Upper lobe of left lung (tissue), 6 donors: ENCODE results near the gene KSR2. TPM values are rescaled to one million over a fixed set of nuclear protein-coding genes. Genes with fewer than 3 reads are reported as not detected.

Experiments used
- ATAC-seq, 2 donors: fragments of 200-7000 bp; cut with Tn5 transposase; one replicate each; pipeline ENCODE4 v1.9.1; 2022; ENCODE audit warnings: mild to moderate bottlenecking in 2 of 2, moderate library complexity in 2 of 2; ENCODE audit not compliant: low FRiP score in 2 of 2
- DNase-seq, 2 donors: peaks; one replicate each; pipeline ENCODE4 v3.0.0-alpha.2; 2019 to 2020
- H3K27ac ChIP-seq, 4 donors: fragments of 200-600 bp; sonication (generic); one replicate each; pipeline ENCODE4 v1.5.1; 2016 to 2019
- H3K27me3 ChIP-seq, 4 donors: fragments of 200-600 bp; sonication (generic); one replicate each; pipeline ENCODE4 v1.5.1; 2017 to 2019
- H3K36me3 ChIP-seq, 4 donors: fragments of 200-600 bp; sonication (generic); one replicate each; pipeline ENCODE4 v1.5.1; 2016 to 2019
- H3K4me1 ChIP-seq, 4 donors: fragments of 200-600 bp; sonication (generic); one replicate each; pipeline ENCODE4 v1.5.1; 2018 to 2019
- H3K4me3 ChIP-seq, 4 donors: fragments of 200-600 bp; sonication (generic); one replicate each; pipeline ENCODE4 v1.5.1; 2017 to 2019; ENCODE audit warnings: mild to moderate bottlenecking in 2 of 4, moderate library complexity in 1 of 4
- H3K9me3 ChIP-seq, 4 donors: fragments of 200-600 bp; sonication (generic); one replicate each; pipeline ENCODE4 v1.5.1; 2018 to 2019
- EP300 ChIP-seq, 4 donors: sonication (generic); formaldehyde crosslinking; IDR thresholded peaks; one replicate each; pipeline ENCODE4 v1.5.1; 2017; ENCODE audit warnings: antibody characterized with exemption in 4 of 4, control low read depth in 2 of 4
- POLR2A ChIP-seq, 4 donors: fragments of 450-650 bp; IDR thresholded peaks; one replicate each; pipeline ENCODE4 v1.5.1; 2016 to 2017; ENCODE audit warnings: antibody characterized with exemption in 4 of 4, mild to moderate bottlenecking in 2 of 4
- POLR2AphosphoS5 ChIP-seq, 2 donors: sonication (generic); formaldehyde crosslinking; IDR thresholded peaks; one replicate each; pipeline ENCODE4 v1.5.1; 2017; ENCODE audit warnings: antibody characterized with exemption in 2 of 2
- WGBS, 2 donors: methylation state at CpG; one replicate each; pipeline ENCODE4 v1.1.5; 2017 to 2018; 5-methylcytosine and 5-hydroxymethylcytosine counted together
- total RNA-seq, 6 donors: library from RNA; depleted of rRNA in 4 of 6; stranded (reverse); fragments of >200 nt in 4 of 6; gene quantifications; one replicate each; pipeline versions ENCODE4 v1.1.0 to v1.2.1, GENCODE V29; 2016 to 2021
- TF ChIP-seq, protein P1 (sequence below), 6 experiments: fragments of 450-650 bp in 4 of 6; fragments of 200-600 bp in 2 of 6; sonication (generic) in 2 of 6; IDR thresholded peaks; one replicate each; pipeline ENCODE4 v1.5.1; 2016 to 2019; ENCODE audit warnings: antibody characterized with exemption in 6 of 6
- donor health status: DM: no; HTN: no; CAD: no; lungs with moderate emphysema.
- donor health status: DM: no; HTN: yes; CAD: no; lungs with severe emphysema.

KSR2 gene
- total RNA-seq, 6 donors from 2014 or later = 0.30 to 3.2 (median 0.85) TPM

- ATAC-seq (no peak), DNase-seq (no peak)
- Histone ChIP-seq H3K9me3 (peaks cover 0 to 5% (median 1%) of the 10 kb centered on the region in 4 donors), H3K36me3 (no peaks in the 10 kb centered on the region), H3K27ac (no peak overlapping the region), H3K4me3 (no peak overlapping the region), H3K4me1 (no peaks in the 10 kb centered on the region), H3K27me3 (no peaks in the 10 kb centered on the region)
- no peak for TF ChIP-seq POLR2A (IDR thresholded peaks at IDR 0.05)
- TF ChIP-seq POLR2AphosphoS5 (IDR thresholded peaks at IDR 0.05) = no peak
- TF ChIP-seq, protein P1, sequence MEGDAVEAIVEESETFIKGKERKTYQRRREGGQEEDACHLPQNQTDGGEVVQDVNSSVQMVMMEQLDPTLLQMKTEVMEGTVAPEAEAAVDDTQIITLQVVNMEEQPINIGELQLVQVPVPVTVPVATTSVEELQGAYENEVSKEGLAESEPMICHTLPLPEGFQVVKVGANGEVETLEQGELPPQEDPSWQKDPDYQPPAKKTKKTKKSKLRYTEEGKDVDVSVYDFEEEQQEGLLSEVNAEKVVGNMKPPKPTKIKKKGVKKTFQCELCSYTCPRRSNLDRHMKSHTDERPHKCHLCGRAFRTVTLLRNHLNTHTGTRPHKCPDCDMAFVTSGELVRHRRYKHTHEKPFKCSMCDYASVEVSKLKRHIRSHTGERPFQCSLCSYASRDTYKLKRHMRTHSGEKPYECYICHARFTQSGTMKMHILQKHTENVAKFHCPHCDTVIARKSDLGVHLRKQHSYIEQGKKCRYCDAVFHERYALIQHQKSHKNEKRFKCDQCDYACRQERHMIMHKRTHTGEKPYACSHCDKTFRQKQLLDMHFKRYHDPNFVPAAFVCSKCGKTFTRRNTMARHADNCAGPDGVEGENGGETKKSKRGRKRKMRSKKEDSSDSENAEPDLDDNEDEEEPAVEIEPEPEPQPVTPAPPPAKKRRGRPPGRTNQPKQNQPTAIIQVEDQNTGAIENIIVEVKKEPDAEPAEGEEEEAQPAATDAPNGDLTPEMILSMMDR (IDR thresholded peaks at IDR 0.05) = no peak
- no peak for TF ChIP-seq EP300 (IDR thresholded peaks at IDR 0.05)
- WGBS, 2 donors = 85 to 90% methylated on average over 6 of the region's 6 CpGs
Observed at GRCh38 chr12:117695956-117696355, 272.8 kb downstream of the KSR2 start.

- TF ChIP-seq POLR2AphosphoS5 (IDR thresholded peaks at IDR 0.05) = no peak
- TF ChIP-seq, protein P1 (IDR thresholded peaks at IDR 0.05) = no peak
- no peak for TF ChIP-seq POLR2A (IDR thresholded peaks at IDR 0.05)
- Histone ChIP-seq H3K36me3 (no peaks in the 10 kb centered on the region), H3K4me3 (no peak overlapping the region), H3K4me1 (no peaks in the 10 kb centered on the region), H3K27ac (no peak overlapping the region), H3K27me3 (no peaks in the 10 kb centered on the region), H3K9me3 (peaks cover 0 to 5% (median 1%) of the 10 kb centered on the region in 4 donors)
- no peak for DNase-seq
- no peak for ATAC-seq
- 93 to 95% methylated on average over 2 of the region's 2 CpGs for WGBS, 2 donors
Observed at GRCh38 chr12:117692512-117692911, 276.3 kb downstream of the KSR2 start.

- no peak for DNase-seq
- no peaks in the 10 kb centered on the region for H3K27me3 ChIP-seq
- peaks cover 0 to 9% (median 1%) of the 10 kb centered on the region in 4 donors for H3K4me1 ChIP-seq
- H3K36me3 ChIP-seq = no peaks in the 10 kb centered on the region
- TF ChIP-seq, protein P1 (IDR thresholded peaks at IDR 0.05) = no peak
- TF ChIP-seq EP300 (IDR thresholded peaks at IDR 0.05) (no peak), POLR2A (IDR thresholded peaks at IDR 0.05) (no peak), POLR2AphosphoS5 (IDR thresholded peaks at IDR 0.05) (no peak)
- peaks cover 0 to 5% (median 1%) of the 10 kb centered on the region in 4 donors for H3K9me3 ChIP-seq
- ATAC-seq = no peak
- H3K4me3 ChIP-seq = no peak overlapping the region
- WGBS, 2 donors = 61 to 65% methylated on average over 1 of the region's 1 CpG
- no peak overlapping the region for H3K27ac ChIP-seq
Observed at GRCh38 chr12:117689857-117690256, 278.9 kb downstream of the KSR2 start.

GRCh38 chr12:117688446-117688845 is 280.3 kb downstream of the KSR2 start:
- no peaks in the 10 kb centered on the region for H3K27me3 ChIP-seq
- no peak overlapping the region for H3K4me3 ChIP-seq
- DNase-seq (no peak), ATAC-seq (no peak)
- H3K9me3 ChIP-seq = peaks cover 0 to 5% (median 0%) of the 10 kb centered on the region in 4 donors
- no peak for TF ChIP-seq POLR2A (IDR thresholded peaks at IDR 0.05)
- no peak for TF ChIP-seq EP300 (IDR thresholded peaks at IDR 0.05)
- TF ChIP-seq POLR2AphosphoS5 (IDR thresholded peaks at IDR 0.05) = no peak
- TF ChIP-seq, protein P1 (IDR thresholded peaks at IDR 0.05) = no peak
- H3K36me3 ChIP-seq = no peaks in the 10 kb centered on the region
- 89 to 90% methylated on average over 5 of the region's 5 CpGs for WGBS, 2 donors
- peaks cover 0 to 10% (median 1%) of the 10 kb centered on the region in 4 donors for H3K4me1 ChIP-seq
- H3K27ac ChIP-seq = no peak overlapping the region

DNA sequence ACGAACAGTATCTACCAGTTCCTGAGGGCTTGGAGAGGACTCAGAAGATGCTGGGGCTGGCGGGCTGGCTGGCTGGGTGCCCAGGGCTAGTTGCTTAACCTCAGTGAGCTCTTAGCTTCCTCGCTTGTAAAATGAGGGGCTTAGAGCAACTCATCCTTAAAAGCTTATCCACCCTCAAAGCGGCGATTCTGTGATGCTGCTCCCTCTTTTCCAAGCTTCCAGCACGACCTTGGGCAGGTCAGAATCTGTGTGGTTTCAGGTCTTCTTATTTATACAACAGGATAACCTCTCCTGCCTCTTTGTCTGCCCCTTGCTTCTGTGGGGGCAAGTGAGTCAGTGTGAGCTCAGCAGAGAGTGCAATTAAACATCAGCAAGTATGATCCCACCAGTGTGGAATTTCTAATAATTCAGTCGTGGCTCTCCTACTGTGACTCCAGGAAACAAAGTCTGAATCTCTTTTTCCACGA is 281.8 kb downstream of the KSR2 start:
- H3K27ac ChIP-seq = no peak overlapping the region
- peak in 1 of 2 donors; percentile 75 for DNase-seq
- TF ChIP-seq, protein P1 (IDR thresholded peaks at IDR 0.05) = no peak
- TF ChIP-seq POLR2A (IDR thresholded peaks at IDR 0.05) (no peak), POLR2AphosphoS5 (IDR thresholded peaks at IDR 0.05) (no peak), EP300 (IDR thresholded peaks at IDR 0.05) (no peak)
- 24% methylated on average over 6 to 8 of the region's 8 CpGs for WGBS, 2 donors
- no peaks in the 10 kb centered on the region for H3K9me3 ChIP-seq
- no peak overlapping the region for H3K4me3 ChIP-seq
- peaks cover 0 to 10% (median 1%) of the 10 kb centered on the region in 4 donors for H3K4me1 ChIP-seq
- peak in 1 of 2 donors; percentile 67 for ATAC-seq
- H3K36me3 ChIP-seq = no peaks in the 10 kb centered on the region
- H3K27me3 ChIP-seq = no peaks in the 10 kb centered on the region
